Bronchial epithelial cell (primary cell): ENCODE results near the gene BRD1. TPM values are rescaled to one million over a fixed set of nuclear protein-coding genes. Genes with fewer than 3 reads are reported as not detected.

ENCODE experiments used
- DNase-seq: peaks from one replicate; pipeline ENCODE4 v3.0.0-alpha.2; 2010; ENCODE audit warnings: low read depth
- FAIRE-seq: peaks from 2 replicates; lab custom pipeline; 2011; peaks lifted over from hg19 to GRCh38; lab: Jason Lieb, UNC
- H3K27me3 ChIP-seq: 2 replicates; pipeline ENCODE4 v1.5.1; 2011; ENCODE audit warnings: low read length; ENCODE audit not compliant: control insufficient read depth, insufficient read depth
- H3K36me3 ChIP-seq: 2 replicates; pipeline ENCODE4 v1.5.1; 2011; ENCODE audit warnings: low read length; ENCODE audit not compliant: control insufficient read depth, insufficient read depth
- H3K4me3 ChIP-seq: 2 replicates; pipeline ENCODE4 v1.5.1; 2011; ENCODE audit warnings: mild to moderate bottlenecking, low read depth, low read length, control low read depth
- total RNA-seq: library from RNA; depleted of rRNA; stranded (reverse); fragments of >200 nt; gene quantifications from 2 replicates; pipeline ENCODE4 v1.2.1, GENCODE V29; 2014
- TF ChIP-seq, protein P1 (sequence below): IDR thresholded peaks from 2 replicates; pipeline ENCODE4 v1.5.1; 2011; ENCODE audit warnings: mild to moderate bottlenecking, moderate library complexity, low read length, control low read depth, inconsistent platforms; ENCODE audit not compliant: insufficient read depth, severe bottlenecking

Gene BRD1
- total RNA-seq, 1 donor from 2014 or later = 18.2 TPM

DNA sequence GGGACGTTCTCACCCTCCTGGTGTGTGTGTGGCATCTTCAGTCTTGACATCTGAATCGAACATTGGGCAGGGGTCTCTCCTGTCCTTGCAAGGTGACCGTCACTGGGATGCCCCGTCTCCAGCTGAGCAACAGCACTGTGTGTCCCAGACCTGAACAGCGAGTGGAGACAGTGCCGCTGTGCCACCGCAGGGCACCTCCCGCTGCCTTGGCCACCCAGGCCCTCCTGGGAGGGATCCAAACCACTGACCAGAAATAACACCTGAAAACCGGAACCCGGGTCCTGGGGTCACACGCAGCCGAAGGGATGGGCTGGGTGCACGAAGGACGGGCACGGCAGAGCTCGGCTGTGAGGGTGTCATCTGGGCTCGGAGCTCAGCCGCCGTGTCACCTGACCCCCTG is 102.2 kb downstream of the BRD1 start:
- DNase-seq (no peak), FAIRE-seq (no peak)
- H3K27me3 ChIP-seq = no peaks in the 10 kb centered on the region
- TF ChIP-seq, protein P1, sequence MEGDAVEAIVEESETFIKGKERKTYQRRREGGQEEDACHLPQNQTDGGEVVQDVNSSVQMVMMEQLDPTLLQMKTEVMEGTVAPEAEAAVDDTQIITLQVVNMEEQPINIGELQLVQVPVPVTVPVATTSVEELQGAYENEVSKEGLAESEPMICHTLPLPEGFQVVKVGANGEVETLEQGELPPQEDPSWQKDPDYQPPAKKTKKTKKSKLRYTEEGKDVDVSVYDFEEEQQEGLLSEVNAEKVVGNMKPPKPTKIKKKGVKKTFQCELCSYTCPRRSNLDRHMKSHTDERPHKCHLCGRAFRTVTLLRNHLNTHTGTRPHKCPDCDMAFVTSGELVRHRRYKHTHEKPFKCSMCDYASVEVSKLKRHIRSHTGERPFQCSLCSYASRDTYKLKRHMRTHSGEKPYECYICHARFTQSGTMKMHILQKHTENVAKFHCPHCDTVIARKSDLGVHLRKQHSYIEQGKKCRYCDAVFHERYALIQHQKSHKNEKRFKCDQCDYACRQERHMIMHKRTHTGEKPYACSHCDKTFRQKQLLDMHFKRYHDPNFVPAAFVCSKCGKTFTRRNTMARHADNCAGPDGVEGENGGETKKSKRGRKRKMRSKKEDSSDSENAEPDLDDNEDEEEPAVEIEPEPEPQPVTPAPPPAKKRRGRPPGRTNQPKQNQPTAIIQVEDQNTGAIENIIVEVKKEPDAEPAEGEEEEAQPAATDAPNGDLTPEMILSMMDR = no peak
- no peak overlapping the region for H3K4me3 ChIP-seq
- H3K36me3 ChIP-seq = no peaks in the 10 kb centered on the region

DNA sequence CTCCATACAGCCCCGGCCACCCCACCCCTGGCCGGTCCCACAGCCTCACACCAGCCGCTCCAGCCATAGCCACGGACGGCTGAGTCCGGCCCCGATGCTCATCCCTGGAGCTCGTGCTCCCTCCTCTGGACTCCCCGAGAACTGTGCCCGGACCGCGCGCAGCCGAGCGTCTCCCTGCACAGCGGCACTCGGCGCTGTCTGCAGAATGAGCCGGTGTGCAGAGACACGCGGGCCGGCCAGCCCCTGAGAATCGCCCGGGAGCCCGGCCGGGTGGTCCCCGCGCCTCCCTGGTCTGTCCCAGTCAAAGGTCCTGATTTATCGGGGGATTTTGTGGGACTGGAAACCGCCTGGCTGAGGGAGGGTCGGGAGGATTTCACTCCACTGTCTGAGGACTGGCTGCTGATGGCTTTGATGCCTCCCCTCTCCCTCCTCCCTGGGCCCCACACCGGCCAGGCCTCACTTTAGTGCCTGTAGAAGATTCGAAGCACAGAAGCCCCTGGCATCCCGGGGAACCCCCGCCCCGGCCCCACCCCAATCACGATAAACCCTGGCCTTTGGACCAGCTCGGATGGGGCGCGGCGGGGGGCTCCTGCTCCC is 102.7 kb downstream of the BRD1 start:
- Histone ChIP-seq H3K4me3 (no peak overlapping the region), H3K27me3 (no peaks in the 10 kb centered on the region), H3K36me3 (no peaks in the 10 kb centered on the region)
- TF ChIP-seq, protein P1 = peak; percentile 51
- FAIRE-seq (no peak), DNase-seq (no peak)

DNA sequence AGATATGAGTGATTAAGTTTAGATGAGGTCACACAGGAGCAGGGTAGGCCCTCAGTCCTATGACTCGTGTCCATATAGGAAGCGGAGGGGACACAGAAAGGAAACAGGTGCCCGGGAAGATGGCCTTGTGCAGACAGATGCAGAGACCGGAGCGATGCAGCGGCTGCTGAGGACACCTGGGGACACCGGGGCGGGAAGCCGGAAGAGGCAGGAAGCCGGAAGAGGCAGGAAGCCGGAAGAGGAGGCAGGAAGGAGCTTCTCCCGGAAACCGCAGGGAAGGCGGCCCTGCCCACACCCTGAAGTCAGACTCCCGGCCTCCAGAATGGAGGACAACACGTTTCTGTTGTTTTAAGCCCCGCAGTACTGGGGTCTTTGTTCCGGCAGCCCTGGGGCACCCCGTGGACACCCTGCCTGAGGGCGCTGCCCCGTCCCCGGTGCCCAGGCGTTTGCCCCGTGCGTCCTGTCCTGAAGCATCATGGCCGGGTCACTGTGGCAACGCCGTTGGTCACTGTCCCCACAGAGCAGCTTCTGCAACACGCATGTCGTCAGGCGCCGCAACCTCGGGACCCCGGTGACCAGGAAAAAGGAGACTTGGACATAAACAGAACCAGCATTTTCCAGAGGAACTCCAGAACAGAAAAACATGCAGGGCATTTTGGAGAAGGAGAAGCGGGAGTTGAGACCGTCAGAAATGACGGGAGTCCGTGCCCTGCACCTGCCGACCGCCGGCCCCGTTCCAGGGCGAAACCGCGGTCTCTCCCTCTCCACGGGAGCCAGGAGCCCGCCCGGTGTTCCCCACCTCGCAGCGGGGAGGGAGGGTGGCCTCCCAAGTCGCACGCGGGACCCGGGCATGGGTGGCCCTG is 103.4 kb downstream of the BRD1 start:
- Histone ChIP-seq H3K27me3 (no peaks in the 10 kb centered on the region), H3K4me3 (no peak overlapping the region), H3K36me3 (no peaks in the 10 kb centered on the region)
- FAIRE-seq (no peak), DNase-seq (no peak)
- TF ChIP-seq, protein P1 = no peak

DNA sequence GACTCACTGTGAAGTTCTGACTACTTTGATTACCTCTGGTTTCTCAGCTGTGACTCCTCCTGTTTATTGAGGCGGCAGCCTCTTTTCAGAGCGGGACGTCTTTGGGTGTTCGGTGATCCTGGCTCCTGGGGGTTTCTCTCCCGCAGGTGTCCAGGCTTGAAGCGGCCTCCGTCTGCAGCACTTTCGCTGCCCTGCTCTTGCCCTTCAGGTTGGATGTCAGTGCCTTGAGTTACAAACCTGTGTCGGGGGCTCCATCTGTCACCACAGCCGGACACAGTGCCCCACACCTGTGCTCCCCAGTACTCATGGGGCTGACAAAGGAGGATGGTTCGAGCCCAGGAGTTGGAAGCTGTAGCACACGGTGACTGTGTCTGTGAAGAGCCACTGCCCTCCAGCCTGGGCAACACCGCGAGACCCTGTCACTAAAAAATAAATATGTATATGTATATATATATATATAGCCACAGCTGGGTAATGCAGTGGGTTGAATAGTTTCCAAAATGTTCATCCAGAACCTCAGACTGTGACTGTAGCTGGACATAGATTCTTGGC is 104.1 kb downstream of the BRD1 start:
- no peaks in the 10 kb centered on the region for H3K36me3 ChIP-seq
- DNase-seq (no peak), FAIRE-seq (no peak)
- no peak overlapping the region for H3K4me3 ChIP-seq
- TF ChIP-seq, protein P1 = no peak
- H3K27me3 ChIP-seq = no peaks in the 10 kb centered on the region

Other genes with a start within 250 kb of the BRD1 start
- gene ZBED4, start 26.0 kb upstream of the BRD1 start, total RNA-seq = 14.0 and 15.7 TPM in 2 replicates
- 11.8 and 18.7 TPM in 2 replicates for gene ALG12, start 90.6 kb upstream of the BRD1 start, total RNA-seq
- 57.4 and 71.6 TPM in 2 replicates for gene CRELD2, start 90.8 kb upstream of the BRD1 start, total RNA-seq
- 67.1 and 130 TPM in 2 replicates for gene PIM3, start 132.9 kb upstream of the BRD1 start, total RNA-seq
- gene IL17REL, start 184.9 kb upstream of the BRD1 start, total RNA-seq = not detected in 2 replicates
- gene TTLL8, start 230.4 kb upstream of the BRD1 start, total RNA-seq = not detected in 2 replicates